Esophagus (tissue), 2 donors: Measurements from ENCODE around the gene TJP2. TPM values are rescaled to one million over a fixed set of nuclear protein-coding genes. Genes with fewer than 3 reads are reported as not detected.
A peak's percentile ranks its signal among the peaks of the same experiment; 100 is the strongest.

Experiments used
- H3K27ac ChIP-seq, 2 donors: one replicate each; pipeline ENCODE4 v1.5.1; 2013; ENCODE audit warnings: low read depth in 2 of 2, mild to moderate bottlenecking in 2 of 2, inconsistent platforms in 1 of 2, low read length in 1 of 2, moderate library complexity in 1 of 2
- H3K27me3 ChIP-seq, 2 donors: one replicate each; pipeline ENCODE4 v1.6.1; 2013; ENCODE audit warnings: low read length in 2 of 2, control low read depth in 1 of 2, mild to moderate bottlenecking in 1 of 2; ENCODE audit not compliant: insufficient read depth in 2 of 2, control insufficient read depth in 1 of 2
- H3K36me3 ChIP-seq, 2 donors: one replicate each; pipeline ENCODE4 v1.6.1; 2013; ENCODE audit warnings: low read length in 1 of 2; ENCODE audit not compliant: control insufficient read depth in 2 of 2, insufficient read depth in 2 of 2
- H3K4me1 ChIP-seq, 2 donors: one replicate each; pipeline ENCODE4 v1.6.1; 2013; ENCODE audit warnings: low read length in 1 of 2; ENCODE audit not compliant: control insufficient read depth in 2 of 2, insufficient read depth in 2 of 2
- H3K4me3 ChIP-seq, 2 donors: one replicate each; pipeline ENCODE4 v1.5.1; 2013; ENCODE audit warnings: low read length in 2 of 2, mild to moderate bottlenecking in 2 of 2, low read depth in 1 of 2, moderate library complexity in 1 of 2
- H3K9me3 ChIP-seq, 2 donors: one replicate each; pipeline ENCODE4 v1.6.1; 2013; ENCODE audit warnings: mild to moderate bottlenecking in 2 of 2, low read depth in 1 of 2, low read length in 1 of 2, moderate library complexity in 1 of 2; ENCODE audit not compliant: control insufficient read depth in 2 of 2, insufficient read depth in 1 of 2
- WGBS, 2 donors: extraction: QIAGEN DNeasy Blood & Tissue Kit; methylation state at CpG; one replicate each; pipeline ENCODE4 v1.1.7; 2013; 5-methylcytosine and 5-hydroxymethylcytosine counted together
- polyA plus RNA-seq, 2 donors: library from polyadenylated mRNA; stranded (reverse); fragments of 200-250 nt; gene quantifications; one replicate each; pipeline ENCODE4 v1.2.3, GENCODE V29; 2013
- donor health status: healthy with polysubstance abuse.
- donor health status: Bipolar disorder and iron deficiency.

TJP2 gene
- polyA plus RNA-seq, 2 donors, result 61.5 to 63.9 TPM

- Histone ChIP-seq H3K4me3 (no peak overlapping the region), H3K27ac (peak overlapping the region in 1 of 2 donors; percentile 19), H3K9me3 (peaks cover 0 to under 1% of the 10 kb centered on the region in 2 donors), H3K27me3 (no peaks in the 10 kb centered on the region), H3K4me1 (no peaks in the 10 kb centered on the region), H3K36me3 (no peaks in the 10 kb centered on the region)
- WGBS, 2 donors, result 81 to 90% methylated on average over 5 of the region's 5 CpGs
These were observed 133.5 kb downstream of the TJP2 start for GRCh38 chr9:69307446-69308205.

DNA sequence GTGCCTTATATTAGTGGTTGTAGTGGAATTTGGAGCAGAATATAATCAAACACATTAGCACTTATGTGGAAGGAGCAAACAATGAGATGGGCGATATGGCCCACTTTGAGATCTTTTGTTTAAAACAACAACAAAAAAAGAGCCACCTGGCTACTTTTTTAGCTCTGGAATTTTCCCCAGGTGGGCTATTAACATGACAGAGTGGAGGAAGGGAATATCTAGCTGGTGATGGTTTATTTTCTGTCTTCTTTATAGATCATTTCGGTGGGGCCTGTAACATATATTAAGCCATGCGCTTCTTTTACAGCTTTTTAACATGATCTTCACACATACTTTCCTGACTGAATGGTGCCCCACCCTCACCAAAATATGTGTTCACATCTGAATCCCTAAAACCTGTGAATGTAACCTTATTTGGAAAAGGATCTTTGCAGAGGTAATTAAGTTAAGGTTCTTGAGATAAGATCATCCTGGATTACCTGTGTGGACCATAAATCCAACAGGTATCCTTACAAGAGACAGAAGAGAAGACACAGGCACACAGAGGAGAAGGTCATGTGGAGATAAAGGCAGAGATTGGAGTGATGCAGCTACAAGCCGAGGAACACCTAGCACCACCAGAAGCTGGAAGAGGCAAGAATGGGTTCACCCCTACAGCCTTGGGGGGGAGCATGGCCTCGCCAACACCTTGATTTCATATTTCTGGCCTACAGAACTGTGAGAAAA lies 134.3 kb downstream of the TJP2 start:
- no peaks in the 10 kb centered on the region for H3K4me1 ChIP-seq
- peaks cover 3 to 7% of the 10 kb centered on the region in 2 donors for H3K9me3 ChIP-seq
- no peaks in the 10 kb centered on the region for H3K27me3 ChIP-seq
- H3K4me3 ChIP-seq, result no peak overlapping the region
- H3K27ac ChIP-seq, result no peak overlapping the region
- 85 to 89% methylated on average over 5 of the region's 5 CpGs for WGBS, 2 donors
- H3K36me3 ChIP-seq, result no peaks in the 10 kb centered on the region

GRCh38 chr9:69313175-69313574 lies 139.1 kb downstream of the TJP2 start:
- Histone ChIP-seq H3K9me3 (peaks cover 3 to 7% of the 10 kb centered on the region in 2 donors), H3K36me3 (no peaks in the 10 kb centered on the region), H3K4me1 (no peaks in the 10 kb centered on the region), H3K27me3 (no peaks in the 10 kb centered on the region), H3K27ac (no peak overlapping the region), H3K4me3 (no peak overlapping the region)

DNA sequence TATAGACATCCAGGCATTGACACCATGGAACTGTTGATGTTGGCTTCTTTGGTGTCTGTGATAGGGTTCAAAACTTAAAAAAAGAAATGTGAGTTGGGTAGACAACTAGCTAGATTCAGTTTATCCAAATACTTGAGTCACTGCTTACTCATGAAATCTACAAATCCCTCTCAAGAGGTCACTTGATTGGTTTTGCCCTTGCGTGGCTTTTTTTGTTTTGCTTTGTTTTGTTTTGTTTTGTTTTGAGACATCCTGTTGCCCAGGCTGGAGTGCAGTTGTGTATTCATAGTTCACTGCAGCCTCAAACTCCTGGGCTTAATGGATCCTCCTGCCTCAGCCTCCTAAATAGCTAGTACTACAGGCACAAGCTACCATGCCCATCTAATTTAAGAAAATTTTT lies 140.5 kb downstream of the TJP2 start:
- no peaks in the 10 kb centered on the region for H3K27me3 ChIP-seq
- WGBS, 2 donors, result 63 to 66% methylated on average over 1 of the region's 1 CpG

GRCh38 chr9:69317081-69317480 lies 143.0 kb downstream of the TJP2 start:
- no peaks in the 10 kb centered on the region for H3K27me3 ChIP-seq
- H3K9me3 ChIP-seq, result peaks cover 3 to 7% of the 10 kb centered on the region in 2 donors
- no peaks in the 10 kb centered on the region for H3K36me3 ChIP-seq
- H3K27ac ChIP-seq, result no peak overlapping the region
- 58 to 63% methylated on average over 2 of the region's 2 CpGs for WGBS, 2 donors
- no peaks in the 10 kb centered on the region for H3K4me1 ChIP-seq
- no peak overlapping the region for H3K4me3 ChIP-seq

More for the DNA sequence above, 140.5 kb downstream of the TJP2 start:
- H3K9me3 ChIP-seq, result peaks cover 3 to 7% of the 10 kb centered on the region in 2 donors
- no peak overlapping the region for H3K27ac ChIP-seq
- no peaks in the 10 kb centered on the region for H3K4me1 ChIP-seq
- H3K4me3 ChIP-seq, result no peak overlapping the region
- no peaks in the 10 kb centered on the region for H3K36me3 ChIP-seq

GRCh38 chr9:69317894-69318293 lies 143.8 kb downstream of the TJP2 start:
- H3K27me3 ChIP-seq, result no peaks in the 10 kb centered on the region
- H3K4me3 ChIP-seq, result no peak overlapping the region
- H3K27ac ChIP-seq, result no peak overlapping the region
- H3K36me3 ChIP-seq, result no peaks in the 10 kb centered on the region
- H3K4me1 ChIP-seq, result no peaks in the 10 kb centered on the region
- peaks cover under 1 to 4% of the 10 kb centered on the region in 2 donors for H3K9me3 ChIP-seq

GRCh38 chr9:69319324-69320025 lies 145.4 kb downstream of the TJP2 start:
- Histone ChIP-seq H3K36me3 (no peaks in the 10 kb centered on the region), H3K9me3 (no peaks in the 10 kb centered on the region), H3K4me1 (no peaks in the 10 kb centered on the region), H3K4me3 (no peak overlapping the region), H3K27me3 (no peaks in the 10 kb centered on the region), H3K27ac (no peak overlapping the region)
- 80 to 83% methylated on average over 6 of the region's 6 CpGs for WGBS, 2 donors

GRCh38 chr9:69322256-69322655 lies 148.2 kb downstream of the TJP2 start:
- Histone ChIP-seq H3K4me3 (no peak overlapping the region), H3K9me3 (no peaks in the 10 kb centered on the region), H3K36me3 (no peaks in the 10 kb centered on the region), H3K27ac (no peak overlapping the region), H3K27me3 (peaks cover 0 to 2% of the 10 kb centered on the region in 2 donors), H3K4me1 (peaks cover 0 to 2% of the 10 kb centered on the region in 2 donors)
- WGBS, 2 donors, result 30 to 53% methylated on average over 1 of the region's 1 CpG

DNA sequence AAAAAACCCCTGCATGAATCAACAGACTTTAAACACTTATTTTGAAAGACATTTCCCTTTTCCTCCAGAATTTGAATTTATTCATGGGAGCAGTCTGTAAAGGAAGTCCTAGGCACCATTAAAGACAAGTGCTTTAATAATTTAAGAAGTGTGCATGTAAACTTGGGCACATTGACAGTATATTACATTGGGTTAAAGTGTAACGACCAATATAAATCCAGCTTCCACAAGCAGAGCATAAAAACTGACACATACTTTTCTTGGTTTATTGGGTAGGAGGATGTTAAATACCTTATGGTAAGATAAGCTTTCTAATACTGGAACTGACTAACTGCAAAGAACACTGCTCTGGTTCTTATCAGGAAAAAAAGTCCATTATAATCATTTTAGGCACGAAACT lies 149.8 kb downstream of the TJP2 start:
- H3K27ac ChIP-seq, result no peak overlapping the region
- H3K4me3 ChIP-seq, result no peak overlapping the region
- no peaks in the 10 kb centered on the region for H3K36me3 ChIP-seq
- H3K4me1 ChIP-seq, result peaks cover 0 to 2% of the 10 kb centered on the region in 2 donors
- H3K9me3 ChIP-seq, result no peaks in the 10 kb centered on the region
- WGBS, 2 donors, result 56 to 74% methylated on average over 2 of the region's 2 CpGs
- H3K27me3 ChIP-seq, result peaks cover 0 to 2% of the 10 kb centered on the region in 2 donors
